DMS53 (cell line): ENCODE results near the gene RFPL3.
"Not testable (repeated sequence)": the region's sequence is repeated elsewhere in the genome, so short reads cannot be mapped to it uniquely, and the experiment has no call there.

Source experiments
- DNase-seq: peaks from one replicate; lab custom pipeline; 2025; lab: John Stamatoyannopoulos, UW

RFPL3 gene

GRCh38 chr22:32357567-32357966, at the start of gene RFPL3:
Gene RFPL3, plus strand, starts transcription at chr22:32357867. Its CDS starts 205 bp downstream, at chr22:32358072.
- not testable (repeated sequence) for DNase-seq

- DNase-seq, result no peak
Measured at GRCh38 chr22:32308191-32308590, 49.5 kb upstream of the RFPL3 start.

GRCh38 chr22:32308934-32309333, 48.7 kb upstream of the RFPL3 start:
- DNase-seq, result no peak

GRCh38 chr22:32309585-32310251, 47.9 kb upstream of the RFPL3 start:
- DNase-seq, result no peak

GRCh38 chr22:32310777-32311176, 46.9 kb upstream of the RFPL3 start:
- DNase-seq, result no peak

GRCh38 chr22:32311551-32312071, 46.1 kb upstream of the RFPL3 start:
- no peak for DNase-seq

- no peak for DNase-seq
Measured at GRCh38 chr22:32312748-32313147, 44.9 kb upstream of the RFPL3 start.

- no peak for DNase-seq
Measured at GRCh38 chr22:32313532-32313931, 44.1 kb upstream of the RFPL3 start.

- no peak for DNase-seq
Measured at GRCh38 chr22:32317524-32317923, 40.1 kb upstream of the RFPL3 start.

GRCh38 chr22:32318361-32318760, 39.3 kb upstream of the RFPL3 start:
- no peak for DNase-seq

- DNase-seq, result no peak
Measured at GRCh38 chr22:32319861-32320406, 37.7 kb upstream of the RFPL3 start.

GRCh38 chr22:32322986-32323385, 34.7 kb upstream of the RFPL3 start:
- DNase-seq, result no peak

- DNase-seq, result no peak
Measured at GRCh38 chr22:32323513-32324164, 34.0 kb upstream of the RFPL3 start.

GRCh38 chr22:32324505-32325415, 32.9 kb upstream of the RFPL3 start:
- no peak for DNase-seq

- DNase-seq, result no peak
Measured at GRCh38 chr22:32325416-32325801, 32.3 kb upstream of the RFPL3 start.

- DNase-seq, result no peak
Measured at GRCh38 chr22:32325811-32326237, 31.8 kb upstream of the RFPL3 start.

GRCh38 chr22:32326647-32327046, 31.0 kb upstream of the RFPL3 start:
- DNase-seq, result no peak

GRCh38 chr22:32327066-32327465, 30.6 kb upstream of the RFPL3 start:
- no peak for DNase-seq

- DNase-seq, result no peak
Measured at GRCh38 chr22:32327596-32328171, 30.0 kb upstream of the RFPL3 start.

GRCh38 chr22:32328306-32329201, 29.1 kb upstream of the RFPL3 start:
- no peak for DNase-seq

- no peak for DNase-seq
Measured at GRCh38 chr22:32329202-32329645, 28.4 kb upstream of the RFPL3 start.
